ENCODE data around the gene POU6F2. TPM values are rescaled to one million over a fixed set of nuclear protein-coding genes. Genes with fewer than 3 reads are reported as not detected.

Gene POU6F2
- total RNA-seq, 1 donor from 2014 or later = 0.40 TPM

DNA sequence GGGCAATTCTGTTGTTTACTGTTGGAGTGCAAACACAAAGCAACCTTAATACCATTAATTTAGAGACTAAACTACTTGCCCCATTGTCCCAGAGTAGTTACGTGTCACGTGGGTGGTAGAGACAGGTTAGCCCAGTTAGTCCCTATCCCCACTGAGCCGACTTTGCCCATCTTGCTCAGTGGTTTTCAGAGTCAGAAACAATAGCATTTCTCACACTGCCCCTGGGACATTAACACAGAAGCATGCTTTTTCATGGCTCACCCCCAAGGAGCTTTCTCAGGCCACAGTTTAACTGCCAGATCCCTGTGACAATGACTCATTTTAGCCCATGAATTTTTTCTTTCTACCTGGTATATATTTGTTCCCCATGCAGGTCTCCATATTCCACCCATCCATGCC, 271.0 kb downstream of the POU6F2 start:
- Mint-ChIP-seq H3K36me3 (ENCODE audit: low read depth) (no peaks in the 10 kb centered on the region), H3K4me3 (ENCODE audit: unreplicated experiment) (no peak overlapping the region), H3K27ac (ENCODE audit: unreplicated experiment) (no peak overlapping the region), H3K4me1 (ENCODE audit: low read depth) (peaks cover 41% of the 10 kb centered on the region), H3K27me3 (ENCODE audit: low read depth) (peaks cover 2% of the 10 kb centered on the region), H3K9me3 (ENCODE audit: low read depth) (no peaks in the 10 kb centered on the region)
- DNase-seq (ENCODE audit: low spot score) = no peak
- TF ChIP-seq, protein P1, sequence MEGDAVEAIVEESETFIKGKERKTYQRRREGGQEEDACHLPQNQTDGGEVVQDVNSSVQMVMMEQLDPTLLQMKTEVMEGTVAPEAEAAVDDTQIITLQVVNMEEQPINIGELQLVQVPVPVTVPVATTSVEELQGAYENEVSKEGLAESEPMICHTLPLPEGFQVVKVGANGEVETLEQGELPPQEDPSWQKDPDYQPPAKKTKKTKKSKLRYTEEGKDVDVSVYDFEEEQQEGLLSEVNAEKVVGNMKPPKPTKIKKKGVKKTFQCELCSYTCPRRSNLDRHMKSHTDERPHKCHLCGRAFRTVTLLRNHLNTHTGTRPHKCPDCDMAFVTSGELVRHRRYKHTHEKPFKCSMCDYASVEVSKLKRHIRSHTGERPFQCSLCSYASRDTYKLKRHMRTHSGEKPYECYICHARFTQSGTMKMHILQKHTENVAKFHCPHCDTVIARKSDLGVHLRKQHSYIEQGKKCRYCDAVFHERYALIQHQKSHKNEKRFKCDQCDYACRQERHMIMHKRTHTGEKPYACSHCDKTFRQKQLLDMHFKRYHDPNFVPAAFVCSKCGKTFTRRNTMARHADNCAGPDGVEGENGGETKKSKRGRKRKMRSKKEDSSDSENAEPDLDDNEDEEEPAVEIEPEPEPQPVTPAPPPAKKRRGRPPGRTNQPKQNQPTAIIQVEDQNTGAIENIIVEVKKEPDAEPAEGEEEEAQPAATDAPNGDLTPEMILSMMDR (IDR thresholded peaks at IDR 0.05) = no peak

DNA sequence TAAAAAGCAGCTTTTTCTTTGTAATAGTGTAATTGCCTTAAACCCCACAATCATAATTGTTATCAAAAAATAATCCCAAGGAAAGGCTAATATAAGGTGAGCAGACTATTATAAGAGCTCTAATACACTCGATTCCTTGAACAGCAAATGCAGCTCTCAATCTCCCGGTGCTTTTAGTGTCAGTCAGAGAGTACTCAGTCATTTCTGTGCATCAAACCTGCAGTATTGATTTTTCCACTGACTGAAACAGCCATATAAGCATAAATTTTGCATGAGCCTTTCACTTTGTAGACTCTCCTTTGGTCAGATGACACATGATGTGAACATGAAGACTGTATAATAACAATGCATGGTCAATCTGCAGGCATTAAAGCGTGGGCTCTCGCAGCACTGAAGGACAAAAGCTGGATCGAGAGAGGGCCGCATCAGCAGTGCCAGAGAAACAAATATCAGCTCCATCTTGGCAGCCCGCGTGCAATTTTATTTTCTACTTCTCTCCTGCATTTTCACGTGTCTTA, 272.0 kb downstream of the POU6F2 start:
- H3K27me3 Mint-ChIP-seq (ENCODE audit: low read depth) = peaks cover 2% of the 10 kb centered on the region
- no peaks in the 10 kb centered on the region for H3K9me3 Mint-ChIP-seq (ENCODE audit: low read depth)
- peaks cover 42% of the 10 kb centered on the region for H3K4me1 Mint-ChIP-seq (ENCODE audit: low read depth)
- H3K36me3 Mint-ChIP-seq (ENCODE audit: low read depth) = no peaks in the 10 kb centered on the region
- no peak for DNase-seq (ENCODE audit: low spot score)
- no peak overlapping the region for H3K27ac Mint-ChIP-seq (ENCODE audit: unreplicated experiment)
- no peak overlapping the region for H3K4me3 Mint-ChIP-seq (ENCODE audit: unreplicated experiment)
- TF ChIP-seq, protein P1 (IDR thresholded peaks at IDR 0.05) = no peak

DNA sequence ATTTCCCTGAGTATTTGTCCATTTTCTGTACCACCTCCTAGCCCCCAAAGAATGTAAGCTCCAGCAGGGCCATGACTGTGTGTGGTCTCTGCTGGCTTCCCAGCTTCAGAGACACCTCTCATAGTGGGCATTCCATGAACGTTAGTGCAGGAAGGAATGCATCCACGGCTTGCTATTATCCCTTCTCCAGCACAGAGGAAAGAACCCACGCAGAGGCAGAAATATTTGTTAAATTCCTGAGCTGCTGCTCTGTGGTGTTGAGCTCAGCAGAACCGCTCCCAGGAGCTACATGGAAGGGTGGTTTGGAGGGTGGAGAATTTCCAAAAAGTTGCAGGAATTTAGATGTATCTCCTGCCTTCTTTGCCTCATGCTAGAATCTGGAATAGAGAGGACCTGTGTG, 275.2 kb downstream of the POU6F2 start:
- Mint-ChIP-seq H3K4me1 (ENCODE audit: low read depth) (peaks cover 40% of the 10 kb centered on the region), H3K27ac (ENCODE audit: unreplicated experiment) (peak overlapping the region; percentile 64), H3K9me3 (ENCODE audit: low read depth) (no peaks in the 10 kb centered on the region), H3K36me3 (ENCODE audit: low read depth) (no peaks in the 10 kb centered on the region), H3K27me3 (ENCODE audit: low read depth) (no peaks in the 10 kb centered on the region), H3K4me3 (ENCODE audit: unreplicated experiment) (no peak overlapping the region)
- no peak for DNase-seq (ENCODE audit: low spot score)
- TF ChIP-seq, protein P1 (IDR thresholded peaks at IDR 0.05) = no peak

DNA sequence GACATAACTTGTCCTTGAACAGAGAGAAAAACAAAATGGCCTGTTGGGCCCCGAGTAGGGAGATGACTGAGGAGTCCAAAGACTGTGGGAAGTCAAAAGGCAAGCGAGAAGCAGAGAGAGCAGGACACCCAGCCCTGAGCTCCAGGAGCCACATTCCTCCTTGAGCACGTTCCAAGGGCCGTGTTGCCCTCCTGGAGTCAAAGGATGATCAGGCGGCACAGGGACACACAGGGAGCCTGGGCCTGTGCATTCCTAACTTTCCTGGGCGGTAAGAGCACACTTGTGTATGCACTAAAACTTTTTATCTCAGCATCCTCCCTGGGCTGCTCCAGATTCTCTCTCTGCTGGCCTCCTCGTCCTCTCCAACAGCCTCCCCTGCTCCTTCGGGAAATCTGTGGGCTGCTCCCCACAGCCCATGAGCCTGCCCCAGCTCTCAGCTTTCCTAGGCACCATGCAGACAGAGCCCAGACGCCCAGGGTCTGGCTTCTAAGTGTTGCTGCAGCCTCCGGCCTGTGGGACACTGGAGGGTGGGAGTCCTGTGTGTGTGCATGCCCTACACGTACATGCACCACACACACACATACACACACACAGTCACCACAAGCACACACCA, 281.8 kb downstream of the POU6F2 start:
- TF ChIP-seq, protein P1 (IDR thresholded peaks at IDR 0.05) = no peak
- Mint-ChIP-seq H3K4me1 (ENCODE audit: low read depth) (no peaks in the 10 kb centered on the region), H3K36me3 (ENCODE audit: low read depth) (no peaks in the 10 kb centered on the region), H3K27ac (ENCODE audit: unreplicated experiment) (no peak overlapping the region), H3K9me3 (ENCODE audit: low read depth) (no peaks in the 10 kb centered on the region), H3K4me3 (ENCODE audit: unreplicated experiment) (no peak overlapping the region), H3K27me3 (ENCODE audit: low read depth) (no peaks in the 10 kb centered on the region)
- DNase-seq (ENCODE audit: low spot score) = no peak

DNA sequence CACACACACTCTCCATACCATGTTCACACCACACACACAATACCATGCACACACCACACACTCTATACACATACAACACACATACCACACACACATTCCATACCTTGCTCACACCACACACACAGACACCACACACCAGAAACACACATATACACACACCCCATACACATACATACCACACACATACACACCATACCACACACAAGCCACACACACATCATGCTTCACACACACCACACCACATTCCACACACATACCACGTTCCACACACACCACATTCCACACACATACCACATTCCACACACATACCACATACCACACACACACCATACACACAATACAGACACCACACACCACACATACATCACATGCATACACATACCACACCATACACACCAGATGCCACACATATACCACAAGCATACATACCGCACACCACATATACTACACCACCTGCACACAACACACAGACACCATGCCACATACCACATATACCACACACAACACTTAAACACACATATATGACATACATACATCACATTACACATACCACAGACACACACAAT, 282.7 kb downstream of the POU6F2 start:
- Mint-ChIP-seq H3K4me3 (ENCODE audit: unreplicated experiment) (no peak overlapping the region), H3K9me3 (ENCODE audit: low read depth) (no peaks in the 10 kb centered on the region), H3K27ac (ENCODE audit: unreplicated experiment) (no peak overlapping the region), H3K4me1 (ENCODE audit: low read depth) (no peaks in the 10 kb centered on the region), H3K27me3 (ENCODE audit: low read depth) (no peaks in the 10 kb centered on the region), H3K36me3 (ENCODE audit: low read depth) (no peaks in the 10 kb centered on the region)
- TF ChIP-seq, protein P1 (IDR thresholded peaks at IDR 0.05) = no peak
- DNase-seq (ENCODE audit: low spot score) = no peak

Measured in chondrocyte (in vitro differentiated cells).